NCI-H446 treated with DMSO at 0.1 percent for 48 hours (cell line): ENCODE measurements around the gene CENPS.
"Not testable (repeated sequence)": the region's sequence is repeated elsewhere in the genome, so short reads cannot be mapped to it uniquely, and the experiment has no call there.

Experiments
- DNase-seq: peaks from one replicate; lab custom pipeline; 2025; lab: John Stamatoyannopoulos, UW

Gene CENPS

GRCh38 chr1:10450836-10451235 is 20.6 kb downstream of the CENPS start:
- DNase-seq: peak; percentile 15

DNA sequence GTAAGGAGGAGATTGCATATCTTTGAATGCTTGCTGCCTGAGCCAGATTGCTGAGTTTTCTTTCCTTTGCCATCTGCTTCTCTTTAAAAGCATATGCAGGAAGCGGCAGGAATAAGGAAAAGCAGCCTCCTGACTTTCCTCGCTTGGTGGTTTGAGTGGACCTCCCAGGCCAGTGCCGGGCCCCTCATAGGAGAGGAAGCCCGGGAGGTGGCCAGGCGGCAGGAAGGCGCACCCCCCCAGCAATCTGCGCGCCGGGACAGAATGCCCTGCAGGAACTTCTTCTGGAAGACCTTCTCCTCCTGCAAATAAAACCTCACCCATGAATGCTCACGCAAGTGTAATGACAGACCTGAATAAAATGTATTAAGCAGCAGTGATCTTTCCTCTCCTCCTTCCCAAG is 21.1 kb downstream of the CENPS start:
- peak; percentile 29 for DNase-seq

DNA sequence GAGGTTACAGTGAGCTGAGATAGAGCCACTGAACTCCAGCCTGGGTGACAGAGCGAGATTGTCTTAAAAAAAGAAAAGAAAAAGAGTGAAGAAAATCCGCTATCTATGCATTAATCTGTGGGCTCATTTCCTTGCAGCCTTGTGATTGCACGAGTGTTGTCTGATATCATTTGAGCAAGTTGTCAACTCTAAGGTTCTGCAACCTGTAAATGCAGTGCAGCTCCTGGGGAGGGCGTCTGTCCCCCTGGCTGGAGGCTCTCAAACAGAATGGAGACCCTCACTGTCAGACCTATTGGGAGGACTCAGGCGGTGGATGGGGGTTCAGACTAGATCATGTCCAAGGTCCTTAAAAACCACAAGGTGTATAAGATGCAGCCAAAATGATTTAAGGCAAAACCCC is 25.8 kb downstream of the CENPS start:
- DNase-seq: no peak

GRCh38 chr1:10456661-10457060 is 26.4 kb downstream of the CENPS start:
- DNase-seq: no peak

GRCh38 chr1:10457462-10457861 is 27.2 kb downstream of the CENPS start:
- DNase-seq: not testable (repeated sequence)

DNA sequence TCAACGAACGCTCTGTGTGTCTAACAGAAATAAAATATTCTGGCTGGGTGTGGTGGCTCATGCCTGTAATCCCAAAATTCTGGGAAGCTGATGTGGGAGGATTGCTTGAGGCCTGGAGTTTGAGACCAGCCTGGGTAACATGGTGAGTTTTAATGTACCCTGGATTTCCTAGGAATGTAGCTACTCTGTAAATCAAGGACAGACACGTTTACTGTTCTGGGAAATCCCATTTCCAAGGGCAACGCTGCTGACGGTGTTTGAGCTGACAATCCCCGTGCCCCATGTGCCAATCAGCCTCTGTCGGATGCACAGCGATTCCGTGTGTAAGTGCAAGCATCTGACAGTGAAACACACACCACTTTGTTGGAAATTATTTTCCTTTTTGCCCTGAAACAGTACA is 27.6 kb downstream of the CENPS start:
- DNase-seq: no peak

- no peak for DNase-seq
Measured at GRCh38 chr1:10459184-10459583, 29.0 kb downstream of the CENPS start.

GRCh38 chr1:10467078-10467477 is 36.8 kb downstream of the CENPS start:
- no peak for DNase-seq

GRCh38 chr1:10470043-10470442 is 39.8 kb downstream of the CENPS start:
- DNase-seq: no peak

DNA sequence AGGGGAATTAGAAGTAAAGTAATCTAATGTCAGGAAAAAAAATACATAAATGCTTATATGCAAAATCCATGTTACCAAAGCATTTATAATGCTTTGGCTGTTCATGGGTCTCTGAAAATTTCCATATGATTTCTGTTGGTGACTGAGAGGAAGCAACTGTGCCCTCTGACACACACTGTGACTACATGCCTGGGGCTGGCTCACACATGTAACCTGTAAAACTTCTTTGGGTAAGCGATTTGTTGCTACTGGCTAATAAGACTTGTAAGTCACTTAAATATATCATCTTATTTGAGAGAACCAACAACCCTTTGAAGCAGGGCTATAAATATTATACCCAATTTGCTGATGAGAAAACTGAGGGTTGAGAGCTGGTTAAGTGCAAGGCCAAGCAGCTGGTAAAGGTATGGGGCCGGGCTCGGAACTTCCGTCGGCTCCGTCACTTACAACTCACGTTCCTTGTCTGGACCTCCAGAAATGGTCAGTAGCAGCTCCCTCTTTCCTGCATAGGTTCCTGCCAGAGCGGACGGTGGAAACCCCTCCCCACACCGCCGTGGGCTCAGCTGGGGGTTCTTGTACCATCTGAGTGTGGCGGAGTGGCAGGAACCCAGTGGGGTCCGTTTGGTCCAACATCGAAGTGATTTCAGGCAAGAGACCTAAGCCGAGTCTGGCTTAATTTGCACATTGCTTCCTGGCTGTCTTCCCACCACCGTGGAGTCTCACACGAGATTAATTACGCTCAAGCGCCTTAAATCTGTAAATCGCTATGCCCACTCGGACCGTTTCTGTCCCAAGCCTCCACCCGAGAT is 41.4 kb downstream of the CENPS start:
- no peak for DNase-seq

DNA sequence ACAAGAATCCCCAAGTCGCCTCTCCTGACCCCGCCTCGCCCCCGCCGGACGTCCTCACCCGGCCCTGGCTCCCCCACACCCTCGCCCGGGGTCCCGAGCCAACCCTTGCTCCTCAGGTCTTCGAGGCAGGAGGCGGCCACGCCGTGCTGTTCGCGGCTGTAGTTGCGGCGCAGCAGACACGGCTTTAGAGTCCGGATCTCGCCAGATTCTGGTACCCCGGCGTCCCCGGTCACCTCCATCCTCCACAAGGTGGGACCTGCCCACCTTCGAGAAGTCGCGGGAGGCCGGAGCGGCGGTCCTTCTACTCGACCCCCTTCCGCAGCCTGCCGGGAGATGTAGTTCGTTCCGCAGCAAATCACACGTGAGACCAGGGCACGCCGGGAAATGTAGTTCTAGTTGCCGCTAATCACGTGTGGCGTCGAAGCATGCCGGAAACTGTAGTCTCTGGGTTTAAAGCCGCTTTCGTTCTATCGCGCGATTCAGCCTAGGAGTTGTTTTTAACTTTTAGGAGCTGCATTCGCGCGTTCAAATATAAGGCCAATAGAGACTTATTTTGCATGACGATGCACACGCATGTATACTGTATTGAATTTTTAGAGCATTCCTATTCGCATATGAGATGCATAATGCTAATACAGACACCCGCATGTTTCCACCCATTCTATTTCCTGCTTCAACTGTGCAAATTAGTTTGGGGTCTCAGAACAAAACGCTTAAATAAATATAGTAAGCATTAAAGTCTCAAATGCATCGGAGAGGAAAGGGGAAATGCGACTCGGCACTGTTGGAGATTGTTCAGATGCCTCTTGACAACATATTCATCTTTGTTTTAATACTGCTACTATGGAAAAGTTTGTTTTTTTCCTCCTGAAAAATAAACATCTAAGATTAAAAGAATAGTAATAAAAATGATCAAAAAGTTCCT is 42.2 kb downstream of the CENPS start, which contains the start of gene DFFA:
Gene DFFA (minus strand): TSS at position 310 of the 925 bp plus-strand sequence. CDS start 71 bp downstream, at position 239.
- DNase-seq: peak; percentile 96

DNA sequence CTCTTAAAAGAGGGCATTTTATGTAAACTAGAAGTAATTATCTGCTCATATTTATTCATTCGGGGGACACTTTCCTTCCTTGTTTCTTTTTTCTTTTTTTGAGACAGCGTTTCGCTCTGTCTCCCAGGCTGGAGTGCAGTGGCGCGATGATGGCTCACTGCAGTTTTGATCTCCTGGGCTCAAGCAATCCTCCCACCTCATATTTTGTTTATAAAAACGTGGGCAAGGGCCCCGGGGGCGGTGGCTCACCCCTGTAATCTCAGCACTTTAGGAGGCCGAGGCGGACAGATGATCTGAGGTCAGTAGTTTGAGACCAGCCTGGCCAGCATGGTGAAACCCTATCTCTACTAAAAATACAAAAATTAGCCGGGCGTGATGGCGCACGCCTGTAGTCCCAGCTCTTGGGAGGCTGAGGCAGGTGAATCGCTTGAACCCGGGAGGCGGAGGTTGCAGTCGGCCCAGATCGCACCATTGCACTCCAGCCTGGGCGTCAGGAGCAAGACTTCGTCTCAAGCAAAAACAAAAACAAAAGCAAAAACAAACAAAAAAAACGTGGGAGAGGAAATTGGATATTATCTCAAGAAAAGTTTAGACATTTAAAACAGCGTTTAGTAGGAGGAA is 43.0 kb downstream of the CENPS start:
- no peak for DNase-seq

- not testable (repeated sequence) for DNase-seq
Measured at GRCh38 chr1:10474309-10474612, 44.0 kb downstream of the CENPS start.

GRCh38 chr1:10474613-10475507 is 44.6 kb downstream of the CENPS start, which contains the start of gene PEX14:
Gene PEX14 (plus strand): TSS chr1:10474950. CDS start chr1:10474967, 17 bp downstream.
- peak; percentile 76 for DNase-seq

DNA sequence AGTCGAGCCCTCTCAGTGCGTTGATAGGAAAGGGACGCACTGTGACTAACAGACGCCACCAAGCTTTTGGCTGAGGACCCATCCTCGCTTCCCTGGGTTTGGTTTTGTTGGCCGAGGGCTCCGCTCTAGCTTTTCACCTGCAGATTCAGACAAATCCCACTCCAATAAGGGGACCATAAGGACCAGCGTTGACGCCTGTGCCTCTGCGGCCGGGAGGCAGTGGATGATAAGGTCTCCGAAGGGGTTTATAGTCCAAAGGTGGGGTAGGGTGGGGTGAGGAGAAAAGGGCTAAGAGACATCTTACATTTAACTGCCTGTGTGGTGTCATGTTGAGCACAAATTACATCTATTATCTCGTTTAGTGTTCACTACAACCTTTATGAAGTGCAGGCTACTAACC is 45.3 kb downstream of the CENPS start:
- DNase-seq: no peak

GRCh38 chr1:10479296-10479695 is 49.1 kb downstream of the CENPS start:
- DNase-seq: no peak

GRCh38 chr1:10480614-10481013 is 50.4 kb downstream of the CENPS start:
- no peak for DNase-seq

DNA sequence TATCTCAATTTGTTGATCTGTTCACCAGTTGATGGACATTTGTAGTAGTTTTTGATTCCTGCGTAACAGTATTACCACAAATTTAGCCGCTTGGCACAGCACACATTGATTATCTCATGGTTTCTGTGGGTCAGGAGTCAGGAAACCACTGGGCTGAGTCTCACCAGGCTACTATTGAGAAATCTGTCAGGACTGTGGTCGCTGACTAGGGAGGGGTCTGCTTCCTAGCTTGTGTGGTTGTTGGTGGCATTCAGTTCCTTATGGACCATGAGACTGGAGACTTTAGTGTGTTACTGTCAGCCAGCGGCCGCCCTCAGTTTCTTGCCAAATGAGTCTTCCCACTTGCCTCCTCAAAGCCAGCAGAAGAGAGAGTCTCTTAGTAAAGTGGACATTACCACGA is 54.3 kb downstream of the CENPS start:
- no peak for DNase-seq

DNA sequence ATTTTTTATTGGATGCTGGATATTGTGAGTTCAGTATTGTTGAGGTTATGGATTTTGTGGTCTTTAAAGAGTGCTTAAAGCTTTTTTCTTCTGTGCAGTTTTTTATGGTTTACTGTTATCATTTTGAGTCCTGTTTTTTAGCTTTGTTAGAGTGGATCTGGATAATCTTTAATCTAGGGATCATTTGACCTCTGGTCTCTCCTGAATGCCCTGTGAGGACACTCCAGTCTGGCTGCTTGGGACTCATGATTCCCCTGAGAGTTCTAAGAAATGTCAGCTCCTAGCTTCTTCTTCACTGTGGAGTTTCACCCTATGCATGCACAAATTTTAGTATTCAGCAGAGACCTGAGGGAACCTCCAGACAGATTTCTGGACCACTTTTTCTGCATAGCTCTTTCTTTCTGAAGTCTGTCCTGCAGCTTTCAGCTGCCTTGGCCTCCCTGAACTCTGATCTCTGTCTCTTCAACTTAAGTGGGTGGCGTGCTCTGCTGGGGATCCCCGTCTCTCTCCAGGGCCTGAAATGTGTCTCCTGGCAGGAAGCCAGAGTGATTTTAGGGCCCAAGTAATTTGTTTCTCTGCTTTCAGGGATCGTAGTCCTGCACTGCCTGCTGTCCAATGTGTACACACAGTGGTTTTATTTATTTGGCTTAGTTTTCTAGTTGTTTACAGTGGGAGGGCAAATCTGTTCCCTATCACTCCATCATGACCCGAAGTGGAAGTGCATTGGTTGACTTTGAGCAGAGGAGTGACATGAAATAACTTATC is 59.2 kb downstream of the CENPS start:
- no peak for DNase-seq

GRCh38 chr1:10490286-10490970 is 60.2 kb downstream of the CENPS start:
- DNase-seq: no peak
